Mammary epithelial cell (primary cell): ENCODE data around the gene PAFAH1B2.

Source experiments
- EZH2 ChIP-seq: IDR thresholded peaks from 2 replicates; pipeline ENCODE4 v1.6.1; 2012; ENCODE audit warnings: low read length, inconsistent platforms, borderline replicate concordance
- TF ChIP-seq, protein P1 (sequence below), 2 donors: IDR thresholded peaks in 1 of 2; conservative IDR thresholded peaks in 1 of 2; 2 replicates each; pipeline ENCODE4 v1.5.1; 2011 to 2012; ENCODE audit warnings: inconsistent platforms in 2 of 2, low read length in 2 of 2, mild to moderate bottlenecking in 2 of 2, control low read depth in 1 of 2, low read depth in 1 of 2; ENCODE audit not compliant: insufficient read depth in 1 of 2; ENCODE audit errors: extremely low read depth in 1 of 2

DNA sequence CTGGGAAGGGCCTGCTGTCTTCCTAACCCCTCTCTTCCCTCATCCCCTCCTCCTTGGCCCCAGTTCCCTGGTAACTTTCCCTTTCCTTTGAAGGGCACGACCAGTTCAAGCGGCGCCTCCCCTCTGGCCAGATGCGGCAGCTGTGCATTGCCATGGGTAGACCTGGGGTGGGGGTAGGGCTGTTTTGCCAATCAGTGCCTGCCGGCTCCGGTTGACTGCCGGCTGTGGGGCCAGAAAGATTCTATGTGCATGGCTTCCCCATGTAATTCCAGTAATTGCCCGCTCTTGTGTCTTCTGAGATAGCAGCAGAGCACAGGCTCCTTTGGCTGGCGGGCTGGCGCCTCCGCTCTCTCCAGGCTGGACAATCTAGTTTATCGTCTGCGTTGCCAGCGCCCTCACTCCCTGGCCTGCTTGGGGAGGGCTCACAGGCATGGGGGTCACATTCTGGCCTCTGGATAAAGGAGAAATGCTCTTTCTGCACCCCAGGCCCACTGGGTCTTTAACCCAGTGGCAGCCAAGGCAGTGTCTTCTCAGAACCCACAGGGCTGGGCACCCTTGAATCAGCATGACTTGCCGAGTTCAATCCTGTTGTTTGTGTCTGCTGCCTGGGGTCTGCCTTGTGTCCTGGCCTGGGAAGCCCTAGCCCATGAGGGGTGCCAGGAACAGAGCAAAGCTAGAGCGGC is 43.9 kb downstream of the PAFAH1B2 start:
- TF ChIP-seq, protein P1, sequence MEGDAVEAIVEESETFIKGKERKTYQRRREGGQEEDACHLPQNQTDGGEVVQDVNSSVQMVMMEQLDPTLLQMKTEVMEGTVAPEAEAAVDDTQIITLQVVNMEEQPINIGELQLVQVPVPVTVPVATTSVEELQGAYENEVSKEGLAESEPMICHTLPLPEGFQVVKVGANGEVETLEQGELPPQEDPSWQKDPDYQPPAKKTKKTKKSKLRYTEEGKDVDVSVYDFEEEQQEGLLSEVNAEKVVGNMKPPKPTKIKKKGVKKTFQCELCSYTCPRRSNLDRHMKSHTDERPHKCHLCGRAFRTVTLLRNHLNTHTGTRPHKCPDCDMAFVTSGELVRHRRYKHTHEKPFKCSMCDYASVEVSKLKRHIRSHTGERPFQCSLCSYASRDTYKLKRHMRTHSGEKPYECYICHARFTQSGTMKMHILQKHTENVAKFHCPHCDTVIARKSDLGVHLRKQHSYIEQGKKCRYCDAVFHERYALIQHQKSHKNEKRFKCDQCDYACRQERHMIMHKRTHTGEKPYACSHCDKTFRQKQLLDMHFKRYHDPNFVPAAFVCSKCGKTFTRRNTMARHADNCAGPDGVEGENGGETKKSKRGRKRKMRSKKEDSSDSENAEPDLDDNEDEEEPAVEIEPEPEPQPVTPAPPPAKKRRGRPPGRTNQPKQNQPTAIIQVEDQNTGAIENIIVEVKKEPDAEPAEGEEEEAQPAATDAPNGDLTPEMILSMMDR (conservative IDR thresholded peaks at IDR 0.05 in 1 of 2, IDR thresholded peaks at IDR 0.05 in 1 of 2; ENCODE audit: extremely low read depth in 1 of 2, insufficient read depth in 1 of 2, low read depth in 1 of 2, low read length in 2 of 2): no peak
- no peak for TF ChIP-seq EZH2
